Cardiac septum (tissue), 1 donor: ENCODE results near the gene NIN. TPM values are rescaled to one million over a fixed set of nuclear protein-coding genes. Genes with fewer than 3 reads are reported as not detected.

Experiments
- DNase-seq: peaks from one replicate; pipeline ENCODE4 v3.0.0-alpha.2; 2020; ENCODE audit warnings: low spot score
- intact Hi-C: fragments of 100-400 bp; cut with DNase I; formaldehyde crosslinking; loops from one replicate; pipeline ENCODE4 v1.14.0; 2022
- long read RNA-seq: library from polyadenylated mRNA; unstranded; transcript quantifications from one replicate; pipeline ENCODE4 v2.0.0, GENCODE V29; 2021
- total RNA-seq: library from RNA; stranded (reverse); fragmentation: NEBNext Ultra II Directional; extraction: Animal tissue kit (Norgen Biotek cat#: 25700); gene quantifications from one replicate; pipeline ENCODE4 v1.2.1, GENCODE V29; 2021
- donor health status: DM: no; HTN: no; CAD: no.

The NIN gene
- 59.2 TPM for total RNA-seq
- long read RNA-seq, full-length matches to known transcripts, result 4 of 46 reads
- long read RNA-seq, partial matches to known transcripts, result 27 of 46 reads
- long read RNA-seq, other reads (novel, unspliced or antisense), result 15 of 46 reads

- intact Hi-C loops, result loop anchor here (1.0 to 5.0 kb wide), 3 partner anchors 28 to 54 kb away; no protein-coding TSS in a partner anchor
These were observed at the start of gene NIN for GRCh38 chr14:50830932-50831725. Gene NIN, minus strand, starts transcription at chr14:50831162. Its CDS starts 9,106 bp downstream, at chr14:50822056.

GRCh38 chr14:50875359-50876070 lies 44.6 kb upstream of the NIN start:
- intact Hi-C loops, result no loop called here

More at GRCh38 chr14:50830932-50831725, at the start of gene NIN:
- DNase-seq, result peak; percentile 89

GRCh38 chr14:50874757-50875156 lies 43.8 kb upstream of the NIN start:
- intact Hi-C loops, result no loop called here

More at GRCh38 chr14:50875359-50876070, 44.6 kb upstream of the NIN start:
- no peak for DNase-seq

GRCh38 chr14:50871914-50872732 lies 41.2 kb upstream of the NIN start, which contains the start of gene ABHD12B:
Gene ABHD12B, plus strand, starts transcription at chr14:50872053. Its CDS starts 122 bp downstream, at chr14:50872175.
- DNase-seq, result no peak
- intact Hi-C loops, result no loop called here

More at GRCh38 chr14:50874757-50875156, 43.8 kb upstream of the NIN start:
- no peak for DNase-seq

GRCh38 chr14:50871228-50871627 lies 40.3 kb upstream of the NIN start:
- DNase-seq, result no peak
- intact Hi-C loops, result no loop called here

GRCh38 chr14:50865391-50866076 lies 34.6 kb upstream of the NIN start:
- DNase-seq, result no peak
- intact Hi-C loops, result no loop called here

GRCh38 chr14:50864946-50865345 lies 34.0 kb upstream of the NIN start:
- DNase-seq, result no peak
- intact Hi-C loops, result loop anchor here (5.0 kb wide), 2 partner anchors 78 to 268 kb away; no protein-coding TSS in a partner anchor

GRCh38 chr14:50864237-50864636 lies 33.3 kb upstream of the NIN start:
- intact Hi-C loops, result loop anchor here (5.0 kb wide), 2 partner anchors 77 to 267 kb away; no protein-coding TSS in a partner anchor
- DNase-seq, result no peak

GRCh38 chr14:50862036-50862570 lies 31.1 kb upstream of the NIN start:
- intact Hi-C loops, result loop anchor here (5.0 kb wide), 2 partner anchors 75 to 265 kb away; no protein-coding TSS in a partner anchor
- DNase-seq, result no peak

- intact Hi-C loops, result loop anchor here (5.0 kb wide), 2 partner anchors 73 to 263 kb away; no protein-coding TSS in a partner anchor
- DNase-seq, result peak; percentile 87
These were observed 29.6 kb upstream of the NIN start for GRCh38 chr14:50860478-50861086.

GRCh38 chr14:50859296-50859624 lies 28.3 kb upstream of the NIN start:
- intact Hi-C loops, result loop anchor here (1.0 kb wide), 1 partner anchor 28 kb away; the partner anchor contains the start of gene NIN
- no peak for DNase-seq

GRCh38 chr14:50856660-50857059 lies 25.7 kb upstream of the NIN start:
- intact Hi-C loops, result no loop called here
- no peak for DNase-seq

- DNase-seq, result no peak
- intact Hi-C loops, result no loop called here
These were observed 24.6 kb upstream of the NIN start for GRCh38 chr14:50855558-50855957.

GRCh38 chr14:50854521-50854920 lies 23.6 kb upstream of the NIN start:
- intact Hi-C loops, result no loop called here
- DNase-seq, result no peak

- DNase-seq, result no peak
- intact Hi-C loops, result no loop called here
These were observed 22.9 kb upstream of the NIN start for GRCh38 chr14:50853891-50854290.

GRCh38 chr14:50846226-50846880 lies 15.4 kb upstream of the NIN start:
- intact Hi-C loops, result no loop called here

GRCh38 chr14:50845166-50845565 lies 14.2 kb upstream of the NIN start:
- intact Hi-C loops, result no loop called here
- no peak for DNase-seq

More at GRCh38 chr14:50846226-50846880, 15.4 kb upstream of the NIN start:
- DNase-seq, result no peak
